Natural killer cell treated with Interleukin-12 subunit alpha and Interleukin-12 subunit beta and Interleukin-15 and Interleukin-18, amount 100 ng/mL, for 72 hours (primary cell): ENCODE data around the gene RPP40. TPM values are rescaled to one million over a fixed set of nuclear protein-coding genes. Genes with fewer than 3 reads are reported as not detected.
"Not testable (repeated sequence)": the region's sequence is repeated elsewhere in the genome, so short reads cannot be mapped to it uniquely, and the experiment has no call there.

Experiments used
- ATAC-seq, 2 donors: fragments of 150-1000 bp; cut with Tn5 transposase in 1 of 2; sonication (Bioruptor Pico), chemical (Tn5 transposase) in 1 of 2; 2 replicates each; pipeline ENCODE4 v1.10.0; 2021
- DNase-seq: peaks from one replicate; pipeline ENCODE4 v3.0.0; 2022; ENCODE audit warnings: low spot score
- H3K27ac Mint-ChIP-seq, 2 donors: 1 replicate in 1 of 2; 2 replicates in 1 of 2; pipeline ENCODE4 v1.8.0; 2022; ENCODE audit warnings: mixed read lengths in 2 of 2, mild to moderate bottlenecking in 1 of 2, moderate library complexity in 1 of 2
- H3K27me3 Mint-ChIP-seq, 2 donors: 1 replicate in 1 of 2; 2 replicates in 1 of 2; pipeline ENCODE4 v1.8.0; 2022; ENCODE audit warnings: mixed read lengths in 2 of 2
- H3K36me3 Mint-ChIP-seq: one replicate; pipeline ENCODE4 v1.8.0; 2022; ENCODE audit warnings: mixed read lengths
- H3K4me1 Mint-ChIP-seq, 2 donors: 1 replicate in 1 of 2; 2 replicates in 1 of 2; pipeline ENCODE4 v1.8.0; 2022; ENCODE audit warnings: low read depth in 2 of 2, mixed read lengths in 2 of 2, mild to moderate bottlenecking in 1 of 2
- H3K4me3 Mint-ChIP-seq: one replicate; pipeline ENCODE4 v1.8.0; 2022; ENCODE audit warnings: mixed read lengths
- H3K9me3 Mint-ChIP-seq: 2 replicates; pipeline ENCODE4 v1.8.0; 2022; ENCODE audit warnings: mixed read lengths
- total RNA-seq, 2 donors: library from RNA; stranded (reverse); gene quantifications; one replicate each; pipeline ENCODE4 v1.2.3, GENCODE V29; 2022

The RPP40 gene, protein sequence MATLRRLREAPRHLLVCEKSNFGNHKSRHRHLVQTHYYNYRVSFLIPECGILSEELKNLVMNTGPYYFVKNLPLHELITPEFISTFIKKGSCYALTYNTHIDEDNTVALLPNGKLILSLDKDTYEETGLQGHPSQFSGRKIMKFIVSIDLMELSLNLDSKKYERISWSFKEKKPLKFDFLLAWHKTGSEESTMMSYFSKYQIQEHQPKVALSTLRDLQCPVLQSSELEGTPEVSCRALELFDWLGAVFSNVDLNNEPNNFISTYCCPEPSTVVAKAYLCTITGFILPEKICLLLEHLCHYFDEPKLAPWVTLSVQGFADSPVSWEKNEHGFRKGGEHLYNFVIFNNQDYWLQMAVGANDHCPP
- total RNA-seq: 1 to 10 TPM; 7.3 to 9.1 TPM

DNA sequence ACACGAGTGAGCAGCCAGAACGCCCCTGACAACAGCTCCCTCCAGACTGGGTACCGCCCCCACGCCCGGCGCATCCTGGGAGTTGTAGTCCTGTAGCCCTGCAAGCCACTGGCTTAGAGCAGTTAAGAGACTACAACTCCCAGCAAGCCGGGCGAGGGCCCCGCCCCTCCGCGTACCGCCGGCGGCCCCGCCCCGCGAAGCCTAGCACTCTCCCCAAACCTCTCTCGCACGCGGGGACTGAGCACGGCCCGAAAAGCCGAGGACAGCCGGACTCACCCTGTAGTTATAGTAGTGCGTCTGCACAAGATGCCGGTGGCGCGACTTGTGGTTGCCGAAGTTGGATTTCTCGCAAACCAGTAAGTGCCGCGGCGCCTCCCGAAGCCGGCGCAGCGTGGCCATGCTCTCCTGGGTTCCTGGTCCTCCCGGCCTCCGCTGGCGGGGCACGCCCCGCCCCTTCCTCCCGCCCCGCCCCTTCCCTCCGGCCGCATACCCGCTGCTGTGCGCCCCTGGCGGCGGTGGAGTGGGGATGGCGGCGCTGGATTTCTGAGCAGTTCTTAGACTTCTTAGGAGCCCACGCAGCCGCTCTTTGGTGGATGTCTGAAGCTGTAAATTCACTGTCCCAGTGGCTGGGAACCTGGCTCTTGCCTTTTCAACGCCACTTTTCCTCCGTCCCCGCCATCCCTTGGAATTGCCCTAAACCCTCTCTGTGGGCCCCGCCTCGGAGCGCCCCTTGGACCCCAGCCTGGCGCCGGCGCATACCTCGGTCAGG, at the start of gene RPP40:
Gene RPP40, minus strand, starts transcription at position 434 of the 769 bp plus-strand sequence. Its CDS starts 35 bp downstream, at position 399.
- peak within 1 kb of the TSS; percentile 83 to 85 for H3K27ac Mint-ChIP-seq
- no peaks in the 10 kb centered on the region for H3K36me3 Mint-ChIP-seq

DNA sequence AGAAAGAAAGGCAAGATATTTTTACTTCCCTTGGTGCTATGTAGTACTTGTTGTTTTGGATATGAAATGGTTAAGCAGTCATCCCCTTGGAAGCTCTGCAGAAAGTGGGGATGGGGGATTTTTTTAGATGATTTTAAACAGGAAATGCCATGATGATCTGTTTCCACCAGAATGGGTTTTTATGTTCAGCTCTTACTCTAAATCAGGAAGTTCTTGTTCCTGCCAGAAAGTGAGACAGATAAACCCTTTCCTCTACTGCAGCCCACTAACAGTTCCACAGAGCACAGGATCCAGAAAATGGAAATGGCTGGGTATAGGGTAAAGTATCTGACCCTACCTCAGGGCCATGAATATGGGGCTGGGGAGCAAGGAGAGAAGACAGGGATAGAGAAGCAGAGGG, 49.2 kb upstream of the RPP40 start:
- Mint-ChIP-seq H3K36me3 (peaks cover 18% of the 10 kb centered on the region), H3K9me3 (peaks cover 12% of the 10 kb centered on the region), H3K27me3 (peaks cover 13 to 30% of the 10 kb centered on the region in 2 donors), H3K27ac (no peak overlapping the region), H3K4me1 (no peaks in the 10 kb centered on the region), H3K4me3 (no peak overlapping the region)
- ATAC-seq (no peak), DNase-seq (no peak)

More for the DNA sequence above, at the start of gene RPP40:
- ATAC-seq (peak; percentile 99), DNase-seq (peak; percentile 98)
- no peaks in the 10 kb centered on the region for H3K9me3 Mint-ChIP-seq
- no peaks in the 10 kb centered on the region for H3K27me3 Mint-ChIP-seq
- H3K4me3 Mint-ChIP-seq: peak within 1 kb of the TSS; percentile 90
- H3K4me1 Mint-ChIP-seq: no peaks in the 10 kb centered on the region

DNA sequence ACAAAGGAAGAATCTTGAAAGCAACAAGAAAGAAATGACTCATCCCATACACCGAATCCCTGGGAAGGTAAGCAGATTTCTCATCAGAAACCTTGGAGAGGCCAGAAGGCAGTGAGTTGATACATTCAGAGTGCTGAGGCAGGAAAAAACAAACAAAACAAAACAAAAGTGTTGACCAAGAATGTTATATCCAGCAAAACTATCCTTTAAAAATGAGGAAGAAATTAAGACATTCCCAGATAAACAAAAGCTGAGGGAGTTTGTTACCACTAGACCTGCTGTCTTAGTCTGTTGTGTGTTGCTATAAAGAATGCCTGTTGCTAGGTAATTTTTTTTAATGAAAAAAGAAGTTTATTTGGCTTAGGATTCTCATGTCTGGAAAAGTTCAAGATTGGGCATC, 47.6 kb upstream of the RPP40 start:
- no peak for ATAC-seq
- Mint-ChIP-seq H3K36me3 (peaks cover 18% of the 10 kb centered on the region), H3K27ac (no peak overlapping the region), H3K4me3 (no peak overlapping the region), H3K9me3 (peaks cover 12% of the 10 kb centered on the region), H3K4me1 (no peaks in the 10 kb centered on the region), H3K27me3 (peaks cover 13 to 38% of the 10 kb centered on the region in 2 donors)
- DNase-seq: no peak

DNA sequence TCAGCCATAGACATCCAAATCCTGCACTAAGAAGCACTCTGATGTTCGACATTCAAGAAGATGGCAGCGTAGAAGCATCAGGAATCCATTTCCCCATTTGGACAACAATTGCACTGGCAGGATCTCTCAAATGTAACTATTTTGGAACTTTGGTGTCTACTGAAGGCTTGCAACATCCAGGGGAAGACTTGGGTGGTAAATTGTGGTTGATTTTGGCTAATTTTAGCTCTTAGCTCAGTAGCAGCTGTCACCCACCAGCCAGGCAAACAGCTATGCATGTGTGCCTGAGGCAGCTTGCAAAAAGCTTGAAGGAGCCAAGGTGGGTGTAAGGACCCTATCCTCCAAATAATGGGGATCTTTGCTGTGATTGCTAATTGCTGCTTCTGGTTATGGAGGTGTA, 46.2 kb upstream of the RPP40 start:
- Mint-ChIP-seq H3K27ac (no peak overlapping the region), H3K4me3 (no peak overlapping the region), H3K9me3 (peaks cover 12% of the 10 kb centered on the region), H3K27me3 (peaks cover 13 to 38% of the 10 kb centered on the region in 2 donors), H3K4me1 (no peaks in the 10 kb centered on the region), H3K36me3 (peaks cover 18% of the 10 kb centered on the region)
- ATAC-seq (no peak), DNase-seq (no peak)

DNA sequence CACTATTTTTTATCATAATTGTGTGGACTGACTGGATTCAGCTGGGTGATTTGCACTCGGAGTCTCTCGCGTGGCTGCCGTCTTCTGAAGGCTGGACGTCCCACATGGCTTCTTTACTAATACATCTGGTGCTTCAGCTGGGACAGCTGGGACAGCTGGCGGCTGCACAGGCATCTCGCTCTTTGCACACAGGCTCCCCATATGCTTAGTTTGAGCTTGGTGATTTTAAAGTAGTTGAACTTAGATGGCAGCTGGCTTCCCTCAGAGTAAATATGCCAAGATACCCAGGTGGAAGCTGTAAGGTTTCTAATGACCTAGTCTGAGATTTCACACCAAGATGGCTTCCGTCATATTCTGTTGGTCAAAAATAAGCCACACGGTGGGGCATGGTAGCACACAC, 42.6 kb upstream of the RPP40 start:
- H3K27ac Mint-ChIP-seq: no peak overlapping the region
- no peak overlapping the region for H3K4me3 Mint-ChIP-seq
- DNase-seq (no peak), ATAC-seq (no peak)
- H3K4me1 Mint-ChIP-seq: no peaks in the 10 kb centered on the region
- H3K27me3 Mint-ChIP-seq: peaks cover 10 to 30% of the 10 kb centered on the region in 2 donors
- H3K9me3 Mint-ChIP-seq: peaks cover 12% of the 10 kb centered on the region
- peaks cover 16% of the 10 kb centered on the region for H3K36me3 Mint-ChIP-seq

DNA sequence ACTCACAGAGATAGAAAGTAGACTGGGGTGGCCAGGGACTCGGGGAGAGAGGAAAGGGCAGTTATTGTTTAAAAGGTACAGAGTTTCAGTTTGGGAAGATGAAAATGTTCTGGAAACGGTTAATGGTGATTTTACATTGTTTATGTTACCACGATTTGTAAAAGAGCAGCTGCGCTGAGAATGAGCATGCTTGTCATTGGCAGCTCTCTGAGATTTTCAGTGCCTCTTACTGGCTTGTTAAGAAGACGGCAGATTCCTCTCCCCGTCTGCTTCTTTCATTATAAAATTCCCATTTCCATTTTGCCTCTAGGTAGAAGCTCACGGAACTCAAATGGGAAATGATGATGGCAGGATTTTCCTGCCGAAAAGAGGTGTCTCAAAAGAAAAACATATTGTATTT, 41.6 kb upstream of the RPP40 start:
- no peak for ATAC-seq
- Mint-ChIP-seq H3K4me3 (no peak overlapping the region), H3K4me1 (no peaks in the 10 kb centered on the region), H3K9me3 (peaks cover 4% of the 10 kb centered on the region), H3K27me3 (peaks cover 3 to 20% of the 10 kb centered on the region in 2 donors), H3K27ac (no peak overlapping the region), H3K36me3 (peaks cover 6% of the 10 kb centered on the region)
- DNase-seq: no peak

DNA sequence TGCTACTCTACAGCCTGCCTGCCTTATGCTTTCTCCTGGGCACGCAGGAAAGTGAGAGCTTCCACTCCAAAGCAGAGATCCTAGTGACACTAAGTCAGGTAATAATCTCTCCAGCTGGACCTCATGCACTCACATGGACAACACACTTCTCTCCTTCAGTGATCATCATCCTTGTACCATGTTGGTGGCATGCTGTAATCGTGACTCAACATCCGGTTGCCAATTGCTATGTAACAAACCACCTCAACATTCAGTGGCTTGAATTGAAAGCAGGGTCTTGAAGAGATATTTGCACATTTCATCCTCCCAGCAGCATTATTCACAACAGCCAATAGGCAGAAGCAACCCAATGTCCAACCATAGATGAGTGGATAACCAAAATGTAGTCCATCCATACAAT, 41.0 kb upstream of the RPP40 start:
- H3K4me1 Mint-ChIP-seq: no peaks in the 10 kb centered on the region

DNA sequence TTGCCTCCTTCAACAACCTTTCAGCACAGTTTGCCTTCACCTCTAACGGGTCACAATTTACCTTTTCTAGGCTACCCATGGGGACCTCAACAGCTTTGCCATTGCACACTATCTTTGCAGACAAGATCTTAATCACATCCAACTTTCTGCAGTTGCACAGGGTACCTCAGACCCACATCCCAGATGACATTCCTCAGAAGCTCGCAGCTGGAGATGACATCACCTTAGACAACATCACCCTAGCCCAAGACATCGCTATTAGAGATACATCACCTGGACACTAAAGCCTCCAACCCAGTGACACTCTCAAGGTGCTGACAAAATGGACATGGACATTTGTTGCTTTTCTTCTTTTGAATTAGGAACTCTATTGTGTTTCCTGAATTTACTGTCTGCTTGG, 38.6 kb upstream of the RPP40 start:
- Mint-ChIP-seq H3K27me3 (peaks cover 0 to 1% of the 10 kb centered on the region in 2 donors), H3K4me3 (no peak overlapping the region), H3K9me3 (no peaks in the 10 kb centered on the region), H3K4me1 (no peaks in the 10 kb centered on the region), H3K27ac (no peak overlapping the region), H3K36me3 (no peaks in the 10 kb centered on the region)
- no peak for ATAC-seq
- no peak for DNase-seq

More for the DNA sequence above, 41.0 kb upstream of the RPP40 start:
- DNase-seq: no peak
- peaks cover 4% of the 10 kb centered on the region for H3K9me3 Mint-ChIP-seq
- ATAC-seq: no peak
- no peak overlapping the region for H3K4me3 Mint-ChIP-seq
- peaks cover 6% of the 10 kb centered on the region for H3K36me3 Mint-ChIP-seq
- H3K27me3 Mint-ChIP-seq: peaks cover 3 to 20% of the 10 kb centered on the region in 2 donors
- H3K27ac Mint-ChIP-seq: no peak overlapping the region

DNA sequence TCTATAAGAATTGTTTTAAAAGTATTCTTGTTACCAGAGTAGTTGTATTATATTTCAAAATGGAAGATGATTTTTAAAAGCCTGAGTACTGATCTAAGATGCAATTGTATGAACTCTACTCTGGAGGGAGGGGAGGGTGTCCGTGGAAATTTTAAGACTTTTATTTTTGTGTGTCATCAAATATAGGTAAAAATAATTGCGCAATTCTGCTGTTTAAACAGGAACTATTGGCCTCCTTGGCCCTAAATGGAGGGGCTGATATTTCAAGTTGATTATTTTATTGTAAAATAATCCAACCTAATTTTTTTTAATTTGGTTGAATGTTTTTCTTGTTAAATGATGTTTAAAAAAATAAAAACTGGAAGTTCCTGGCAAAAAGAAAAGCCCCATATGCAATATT, 38.1 kb upstream of the RPP40 start:
- ATAC-seq: no peak
- no peaks in the 10 kb centered on the region for H3K4me1 Mint-ChIP-seq
- H3K4me3 Mint-ChIP-seq: no peak overlapping the region
- H3K27ac Mint-ChIP-seq: no peak overlapping the region
- H3K36me3 Mint-ChIP-seq: no peaks in the 10 kb centered on the region
- no peaks in the 10 kb centered on the region for H3K27me3 Mint-ChIP-seq
- H3K9me3 Mint-ChIP-seq: no peaks in the 10 kb centered on the region
- DNase-seq: no peak

DNA sequence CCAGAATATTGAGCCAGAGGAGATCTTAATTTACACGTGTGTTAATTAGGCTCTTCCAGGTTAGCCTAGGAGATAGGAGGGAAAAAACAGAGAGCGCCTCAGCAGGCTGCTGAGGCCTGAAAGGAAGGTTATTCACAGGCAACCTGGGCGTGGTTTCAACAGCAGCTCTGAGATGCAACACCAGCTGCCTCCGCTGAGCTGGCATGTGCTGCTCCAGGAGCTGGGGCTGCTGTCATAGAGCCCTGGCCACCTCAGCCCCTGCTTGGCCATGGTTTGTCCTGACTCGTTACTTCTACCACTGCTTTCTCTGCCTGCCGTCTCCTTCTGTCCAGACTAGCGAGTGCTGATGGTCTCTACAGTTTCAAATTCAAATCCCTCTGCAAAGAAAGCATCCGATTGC, 32.4 kb upstream of the RPP40 start:
- Mint-ChIP-seq H3K4me3 (no peak overlapping the region), H3K9me3 (no peaks in the 10 kb centered on the region), H3K36me3 (no peaks in the 10 kb centered on the region), H3K4me1 (no peaks in the 10 kb centered on the region), H3K27ac (no peak overlapping the region), H3K27me3 (peaks cover 6% of the 10 kb centered on the region in 2 donors)
- ATAC-seq: no peak
- DNase-seq: no peak

DNA sequence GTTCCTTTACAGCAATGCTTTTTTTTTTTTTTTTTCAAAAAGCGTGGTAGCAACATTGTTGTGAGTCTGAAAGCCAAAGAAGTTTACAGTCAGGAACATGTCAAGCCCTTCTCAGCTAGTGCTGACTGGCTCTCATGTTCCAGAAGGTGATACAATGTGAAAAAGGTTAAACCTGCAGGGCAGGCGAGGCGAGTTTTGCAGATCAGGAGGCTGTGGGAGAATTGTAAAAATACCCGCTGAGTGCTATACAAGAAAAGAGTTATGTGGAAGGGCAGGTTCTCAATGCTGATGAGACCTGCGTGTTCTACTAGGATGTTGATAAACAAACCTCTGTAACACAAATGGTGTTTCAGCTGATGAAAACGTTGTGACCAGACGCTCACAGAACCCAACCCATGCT, 30.9 kb upstream of the RPP40 start:
- no peak for DNase-seq
- no peaks in the 10 kb centered on the region for H3K9me3 Mint-ChIP-seq
- no peak overlapping the region for H3K27ac Mint-ChIP-seq
- peaks cover 4 to 6% of the 10 kb centered on the region in 2 donors for H3K4me1 Mint-ChIP-seq
- no peak for ATAC-seq
- no peak overlapping the region for H3K4me3 Mint-ChIP-seq
- H3K27me3 Mint-ChIP-seq: peaks cover 6% of the 10 kb centered on the region in 2 donors
- H3K36me3 Mint-ChIP-seq: no peaks in the 10 kb centered on the region

DNA sequence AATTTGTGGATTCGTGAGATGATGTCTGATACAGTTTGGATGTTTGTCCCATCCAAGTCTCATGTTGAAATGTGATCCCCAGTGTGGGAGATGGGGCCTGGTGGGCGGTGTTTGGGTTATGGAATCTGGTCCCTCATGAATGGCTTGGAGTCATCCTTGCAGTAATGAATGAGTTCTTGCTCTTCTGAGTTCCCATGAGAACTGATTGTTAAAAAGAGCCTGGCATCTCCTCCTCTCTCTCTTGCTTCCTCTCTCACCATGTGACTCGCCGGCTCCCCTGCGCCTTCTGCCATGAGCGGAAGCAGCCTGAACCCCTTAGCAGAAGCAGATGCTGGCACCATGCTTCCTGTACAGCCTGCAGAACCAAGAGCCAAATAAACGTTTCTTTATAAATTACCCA, 30.5 kb upstream of the RPP40 start:
- Mint-ChIP-seq H3K27ac (no peak overlapping the region), H3K27me3 (peaks cover 6% of the 10 kb centered on the region in 2 donors), H3K36me3 (no peaks in the 10 kb centered on the region), H3K4me3 (no peak overlapping the region), H3K4me1 (peaks cover 4 to 6% of the 10 kb centered on the region in 2 donors), H3K9me3 (no peaks in the 10 kb centered on the region)
- DNase-seq (no peak), ATAC-seq (no peak)

DNA sequence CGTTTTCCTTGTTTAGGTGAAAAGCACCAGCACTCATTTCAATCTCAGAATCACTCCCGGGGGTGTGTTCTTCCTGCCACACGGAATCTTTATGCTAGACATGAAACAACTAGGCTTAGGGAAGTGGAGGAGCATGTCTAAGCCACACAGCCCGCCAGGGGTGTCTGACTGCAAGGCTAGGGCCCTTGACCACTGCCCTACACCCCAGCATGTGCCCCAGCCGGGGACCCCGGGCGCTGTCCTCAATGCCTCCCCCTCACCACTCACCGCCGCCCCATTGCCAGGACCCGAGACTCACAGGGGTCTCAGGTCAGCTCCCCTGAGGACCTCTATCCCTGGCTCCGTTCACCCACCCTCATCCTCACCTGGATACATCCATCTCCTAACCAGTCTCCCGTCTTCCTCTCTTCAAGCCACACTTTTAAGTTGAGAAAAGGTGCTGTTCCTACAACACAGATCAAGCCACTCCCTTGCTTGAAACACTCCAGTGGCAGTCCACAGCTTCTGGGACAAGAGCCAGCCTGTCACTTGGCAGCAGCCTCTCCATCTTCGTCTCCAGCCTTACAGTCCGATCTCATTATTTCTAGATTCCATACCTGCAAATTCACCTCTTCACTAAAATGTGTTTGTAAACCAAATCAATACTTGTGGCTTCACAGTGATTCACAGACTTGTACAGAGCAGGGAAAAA, 29.5 kb upstream of the RPP40 start:
- H3K9me3 Mint-ChIP-seq, H3K27me3 Mint-ChIP-seq, ATAC-seq, H3K36me3 Mint-ChIP-seq, H3K4me3 Mint-ChIP-seq, DNase-seq, H3K27ac Mint-ChIP-seq, H3K4me1 Mint-ChIP-seq: not testable (repeated sequence)

DNA sequence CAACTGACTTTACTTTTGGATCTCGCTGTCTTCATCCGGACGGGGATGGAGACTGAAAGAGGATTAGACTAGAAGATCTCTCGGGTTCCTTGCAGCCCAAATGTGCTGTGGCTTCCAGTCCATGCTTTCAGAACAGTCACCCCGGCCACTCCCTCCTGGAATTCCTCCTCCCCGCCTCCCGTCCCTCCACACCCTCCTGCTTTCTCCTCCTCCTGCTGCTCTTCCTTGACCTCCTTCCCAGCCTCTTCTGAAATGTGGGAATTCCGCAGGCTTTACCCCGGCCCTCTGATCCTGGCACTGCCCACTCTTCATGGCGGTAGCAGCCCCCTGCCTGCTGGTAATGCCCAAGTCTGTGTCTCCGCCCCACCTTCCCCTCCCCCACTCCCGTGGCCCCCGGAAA, 28.9 kb upstream of the RPP40 start:
- H3K9me3 Mint-ChIP-seq, H3K4me3 Mint-ChIP-seq, DNase-seq, H3K27ac Mint-ChIP-seq, H3K36me3 Mint-ChIP-seq, ATAC-seq, H3K27me3 Mint-ChIP-seq, H3K4me1 Mint-ChIP-seq: not testable (repeated sequence)
